ENCODE results near the gene PLIN5. TPM values are rescaled to one million over a fixed set of nuclear protein-coding genes. Genes with fewer than 3 reads are reported as not detected.

PLIN5 gene
- total and polyA plus RNA-seq, 2 of the 8 experiments (the other 6 are each of a cell fraction or from before 2014, with no cell fraction given) = 2.0 to 2.5 TPM

DNA sequence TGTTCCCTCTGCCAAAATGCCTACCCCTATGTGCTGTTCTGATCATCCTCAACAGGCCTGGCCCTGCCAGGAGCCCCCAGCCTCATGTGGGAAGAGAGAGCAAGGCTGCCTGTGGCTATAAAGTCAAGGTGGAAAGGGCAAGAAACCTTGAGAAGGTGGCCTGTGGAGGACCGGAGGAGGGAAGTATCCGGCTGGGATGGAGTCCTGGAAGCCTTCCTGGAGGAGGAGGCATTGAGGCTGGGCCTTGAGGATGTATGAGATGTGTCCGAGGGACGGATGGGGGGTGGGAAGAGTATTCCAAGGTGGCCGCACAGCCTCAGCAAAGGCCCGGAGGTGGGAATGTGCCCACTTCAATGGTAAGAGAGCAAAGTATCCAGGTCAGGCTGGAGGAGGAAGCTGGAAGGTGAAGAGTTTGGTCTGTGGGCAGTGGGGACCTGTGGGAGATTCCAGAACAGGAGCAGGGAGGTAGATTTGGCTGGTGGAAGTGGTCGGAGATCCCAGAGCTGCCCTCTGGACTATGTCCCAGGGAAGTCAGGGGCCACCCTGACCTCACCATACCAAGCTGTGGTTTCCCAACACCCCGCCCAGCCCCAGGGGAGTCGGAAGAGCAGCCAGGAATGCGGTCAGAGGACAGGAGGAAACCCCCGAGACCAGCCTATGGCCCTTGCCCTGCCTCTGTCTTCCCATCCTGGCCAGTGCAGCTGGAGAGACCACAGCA is 13.7 kb downstream of the PLIN5 start (continued):
- no peak for TF ChIP-seq JUN (IDR thresholded peaks at IDR 0.05; ENCODE audit: low read depth, low read length)
